Cardiac septum (tissue), 1 donor: ENCODE results near the gene TNNT1. TPM values are rescaled to one million over a fixed set of nuclear protein-coding genes. Genes with fewer than 3 reads are reported as not detected.

Experiments
- DNase-seq: peaks from one replicate; pipeline ENCODE4 v3.0.0-alpha.2; 2020; ENCODE audit warnings: low spot score
- intact Hi-C: fragments of 100-400 bp; cut with DNase I; formaldehyde crosslinking; loops from one replicate; pipeline ENCODE4 v1.14.0; 2022
- total RNA-seq: library from RNA; stranded (reverse); fragmentation: NEBNext Ultra II Directional; extraction: Animal tissue kit (Norgen Biotek cat#: 25700); gene quantifications from one replicate; pipeline ENCODE4 v1.2.1, GENCODE V29; 2021
- donor health status: DM: no; HTN: no; CAD: no.

The TNNT1 gene
- total RNA-seq, 1 donor from 2014 or later: 187 TPM

- no peak for DNase-seq
- intact Hi-C loops: no loop called here
Observed at GRCh38 chr19:55095260-55096060, 53.5 kb downstream of the TNNT1 start.

- DNase-seq: no peak
- intact Hi-C loops: no loop called here
Observed at GRCh38 chr19:55094456-55095259, 54.3 kb downstream of the TNNT1 start.

- intact Hi-C loops: no loop called here
- DNase-seq: no peak
Observed at GRCh38 chr19:55092423-55093318, 56.3 kb downstream of the TNNT1 start.

GRCh38 chr19:55091955-55092354, 57.1 kb downstream of the TNNT1 start:
- no peak for DNase-seq
- intact Hi-C loops: no loop called here

GRCh38 chr19:55091126-55091910, 57.7 kb downstream of the TNNT1 start:
- intact Hi-C loops: no loop called here

GRCh38 chr19:55090564-55090963, 58.4 kb downstream of the TNNT1 start:
- no peak for DNase-seq
- intact Hi-C loops: no loop called here

More at GRCh38 chr19:55091126-55091910, 57.7 kb downstream of the TNNT1 start:
- DNase-seq: no peak

- intact Hi-C loops: no loop called here
Observed at GRCh38 chr19:55089342-55089944, 59.6 kb downstream of the TNNT1 start.

GRCh38 chr19:55088543-55089341, 60.3 kb downstream of the TNNT1 start:
- intact Hi-C loops: no loop called here

More at GRCh38 chr19:55089342-55089944, 59.6 kb downstream of the TNNT1 start:
- DNase-seq: no peak

GRCh38 chr19:55088021-55088451, 61.0 kb downstream of the TNNT1 start:
- DNase-seq: no peak
- intact Hi-C loops: no loop called here

More at GRCh38 chr19:55088543-55089341, 60.3 kb downstream of the TNNT1 start:
- no peak for DNase-seq

GRCh38 chr19:55087542-55087901, 61.5 kb downstream of the TNNT1 start:
- intact Hi-C loops: no loop called here
- DNase-seq: no peak

GRCh38 chr19:55086730-55087541, 62.1 kb downstream of the TNNT1 start:
- peak; percentile 95 for DNase-seq
- intact Hi-C loops: no loop called here

- intact Hi-C loops: no loop called here
- DNase-seq: no peak
Observed at GRCh38 chr19:55085923-55086715, 62.9 kb downstream of the TNNT1 start.

- no peak for DNase-seq
- intact Hi-C loops: no loop called here
Observed at GRCh38 chr19:55084416-55084815, 64.6 kb downstream of the TNNT1 start.

- intact Hi-C loops: no loop called here
- DNase-seq: no peak
Observed at GRCh38 chr19:55083004-55083850, 65.8 kb downstream of the TNNT1 start.
